Muscle layer of duodenum (tissue), 2 donors: ENCODE measurements around the gene ACTN2.

ENCODE experiments used
- H3K27ac ChIP-seq: one replicate; pipeline ENCODE4 v1.7.0; 2013; ENCODE audit warnings: mild to moderate bottlenecking, low read length
- H3K27me3 ChIP-seq: one replicate; pipeline ENCODE4 v1.7.0; 2013; ENCODE audit warnings: low read depth, mild to moderate bottlenecking, control low read depth, low read length
- H3K36me3 ChIP-seq, 2 donors: one replicate each; pipeline ENCODE4 v1.7.0; 2013; ENCODE audit warnings: low read length in 2 of 2, control low read depth in 1 of 2, mild to moderate bottlenecking in 1 of 2; ENCODE audit not compliant: insufficient read depth in 2 of 2, control insufficient read depth in 1 of 2
- H3K4me1 ChIP-seq, 2 donors: one replicate each; pipeline ENCODE4 v1.7.0; 2013; ENCODE audit warnings: low read length in 2 of 2, mild to moderate bottlenecking in 2 of 2, control low read depth in 1 of 2, moderate library complexity in 1 of 2; ENCODE audit not compliant: insufficient read depth in 2 of 2, control insufficient read depth in 1 of 2
- H3K4me3 ChIP-seq, 2 donors: one replicate each; pipeline ENCODE4 v1.7.0; 2013; ENCODE audit warnings: low read length in 2 of 2, low read depth in 1 of 2, mild to moderate bottlenecking in 1 of 2
- H3K9me3 ChIP-seq, 2 donors: one replicate each; pipeline ENCODE4 v1.7.0; 2013; ENCODE audit warnings: low read length in 2 of 2, control low read depth in 1 of 2, mild to moderate bottlenecking in 1 of 2; ENCODE audit not compliant: control insufficient read depth in 1 of 2
- donor health status: healthy.

Gene ACTN2

GRCh38 chr1:236786453-236786852, 100.2 kb downstream of the ACTN2 start:
- Histone ChIP-seq H3K9me3 (no peaks in the 10 kb centered on the region), H3K4me1 (no peaks in the 10 kb centered on the region), H3K27ac (no peak overlapping the region)

GRCh38 chr1:236794585-236795034, 108.3 kb downstream of the ACTN2 start:
- peak overlapping the region; percentile 47 for H3K27ac ChIP-seq
- H3K4me1 ChIP-seq, result peaks cover 11 to 29% of the 10 kb centered on the region in 2 donors

More at GRCh38 chr1:236786453-236786852, 100.2 kb downstream of the ACTN2 start:
- no peaks in the 10 kb centered on the region for H3K36me3 ChIP-seq
- H3K4me3 ChIP-seq, result no peak overlapping the region
- H3K27me3 ChIP-seq, result no peaks in the 10 kb centered on the region

GRCh38 chr1:236795035-236795756, 108.9 kb downstream of the ACTN2 start, which contains the start of gene MTR:
TSS of gene MTR (plus strand) at chr1:236795292. CDS start at chr1:236795704, 412 bp downstream.
- Histone ChIP-seq H3K36me3 (peaks cover 0 to 4% of the 10 kb centered on the region in 2 donors), H3K9me3 (no peaks in the 10 kb centered on the region), H3K27me3 (no peaks in the 10 kb centered on the region), H3K4me3 (peak within 1 kb of the TSS; percentile 98 to 99), H3K27ac (peak within 1 kb of the TSS; percentile 86), H3K4me1 (peaks cover 11 to 29% of the 10 kb centered on the region in 2 donors)

More at GRCh38 chr1:236794585-236795034, 108.3 kb downstream of the ACTN2 start:
- Histone ChIP-seq H3K4me3 (peak overlapping the region; percentile 98 to 99), H3K9me3 (no peaks in the 10 kb centered on the region), H3K27me3 (no peaks in the 10 kb centered on the region), H3K36me3 (peaks cover 0 to 4% of the 10 kb centered on the region in 2 donors)

GRCh38 chr1:236795757-236796667, 109.7 kb downstream of the ACTN2 start:
- H3K27me3 ChIP-seq, result no peaks in the 10 kb centered on the region
- peak overlapping the region; percentile 98 to 99 for H3K4me3 ChIP-seq
- peaks cover 0 to 4% of the 10 kb centered on the region in 2 donors for H3K36me3 ChIP-seq
- H3K27ac ChIP-seq, result peak overlapping the region; percentile 86
- no peaks in the 10 kb centered on the region for H3K9me3 ChIP-seq
- peaks cover 11 to 29% of the 10 kb centered on the region in 2 donors for H3K4me1 ChIP-seq

GRCh38 chr1:236799001-236799400, 112.7 kb downstream of the ACTN2 start:
- Histone ChIP-seq H3K4me1 (peaks cover 11 to 38% of the 10 kb centered on the region in 2 donors), H3K27ac (no peak overlapping the region), H3K4me3 (no peak overlapping the region), H3K9me3 (no peaks in the 10 kb centered on the region), H3K36me3 (peaks cover 4 to 8% of the 10 kb centered on the region in 2 donors), H3K27me3 (no peaks in the 10 kb centered on the region)

- H3K27ac ChIP-seq, result no peak overlapping the region
- no peak overlapping the region for H3K4me3 ChIP-seq
- H3K27me3 ChIP-seq, result no peaks in the 10 kb centered on the region
- H3K4me1 ChIP-seq, result peaks cover 11 to 33% of the 10 kb centered on the region in 2 donors
- no peaks in the 10 kb centered on the region for H3K9me3 ChIP-seq
- peaks cover 5 to 11% of the 10 kb centered on the region in 2 donors for H3K36me3 ChIP-seq
Measured at GRCh38 chr1:236800002-236800620, 113.8 kb downstream of the ACTN2 start.

GRCh38 chr1:236800623-236801022, 114.3 kb downstream of the ACTN2 start:
- Histone ChIP-seq H3K27me3 (no peaks in the 10 kb centered on the region), H3K4me3 (no peak overlapping the region), H3K9me3 (no peaks in the 10 kb centered on the region), H3K27ac (no peak overlapping the region), H3K36me3 (peaks cover 5 to 7% of the 10 kb centered on the region in 2 donors), H3K4me1 (peaks cover 11 to 33% of the 10 kb centered on the region in 2 donors)

- H3K27ac ChIP-seq, result no peak overlapping the region
- H3K36me3 ChIP-seq, result peaks cover 5 to 7% of the 10 kb centered on the region in 2 donors
- H3K9me3 ChIP-seq, result no peaks in the 10 kb centered on the region
- peaks cover 6 to 28% of the 10 kb centered on the region in 2 donors for H3K4me1 ChIP-seq
- no peak overlapping the region for H3K4me3 ChIP-seq
- no peaks in the 10 kb centered on the region for H3K27me3 ChIP-seq
Measured at GRCh38 chr1:236802264-236802663, 116.0 kb downstream of the ACTN2 start.

- Histone ChIP-seq H3K36me3 (peaks cover 17 to 39% of the 10 kb centered on the region in 2 donors), H3K4me1 (peaks cover 0 to 12% of the 10 kb centered on the region in 2 donors), H3K4me3 (no peak overlapping the region), H3K9me3 (no peaks in the 10 kb centered on the region), H3K27me3 (no peaks in the 10 kb centered on the region), H3K27ac (no peak overlapping the region)
Measured at GRCh38 chr1:236806634-236807033, 120.3 kb downstream of the ACTN2 start.

- H3K4me1 ChIP-seq, result peaks cover 0 to 11% of the 10 kb centered on the region in 2 donors
- no peak overlapping the region for H3K27ac ChIP-seq
- peaks cover 28 to 51% of the 10 kb centered on the region in 2 donors for H3K36me3 ChIP-seq
- H3K9me3 ChIP-seq, result no peaks in the 10 kb centered on the region
- H3K27me3 ChIP-seq, result no peaks in the 10 kb centered on the region
- H3K4me3 ChIP-seq, result no peak overlapping the region
Measured at GRCh38 chr1:236808005-236808404, 121.7 kb downstream of the ACTN2 start.
